ENCODE data around the gene FOSL2.

Gene FOSL2

GRCh38 chr2:28445448-28446258, 53.0 kb downstream of the FOSL2 start:
- FAIRE-seq, result peak; percentile 75
- peak; percentile 83 for DNase-seq (ENCODE audit: insufficient read length, low spot score)

GRCh38 chr2:28446531-28446930, 53.9 kb downstream of the FOSL2 start:
- FAIRE-seq (no peak), DNase-seq (ENCODE audit: insufficient read length, low spot score) (no peak)

GRCh38 chr2:28447086-28447485, 54.4 kb downstream of the FOSL2 start:
- FAIRE-seq, result no peak
- no peak for DNase-seq (ENCODE audit: insufficient read length, low spot score)

GRCh38 chr2:28447943-28448792, 55.5 kb downstream of the FOSL2 start:
- DNase-seq (ENCODE audit: insufficient read length, low spot score), result no peak

GRCh38 chr2:28448793-28449100, 56.1 kb downstream of the FOSL2 start:
- FAIRE-seq, result no peak
- DNase-seq (ENCODE audit: insufficient read length, low spot score), result no peak

More at GRCh38 chr2:28447943-28448792, 55.5 kb downstream of the FOSL2 start:
- no peak for FAIRE-seq

GRCh38 chr2:28449126-28449487, 56.4 kb downstream of the FOSL2 start:
- FAIRE-seq, result no peak
- DNase-seq (ENCODE audit: insufficient read length, low spot score), result no peak

- peak; percentile 74 for FAIRE-seq
- peak; percentile 44 for DNase-seq (ENCODE audit: insufficient read length, low spot score)
Measured at GRCh38 chr2:28449488-28450395, 57.1 kb downstream of the FOSL2 start.

- no peak for DNase-seq (ENCODE audit: insufficient read length, low spot score)
- no peak for FAIRE-seq
Measured at GRCh38 chr2:28450901-28451565, 58.4 kb downstream of the FOSL2 start.

- DNase-seq (ENCODE audit: insufficient read length, low spot score) (no peak), FAIRE-seq (no peak)
Measured at GRCh38 chr2:28451793-28452533, 59.3 kb downstream of the FOSL2 start.

GRCh38 chr2:28452534-28453081, 60.0 kb downstream of the FOSL2 start:
- DNase-seq (ENCODE audit: insufficient read length, low spot score) (peak; percentile 82), FAIRE-seq (peak; percentile 81)

- no peak for FAIRE-seq
- DNase-seq (ENCODE audit: insufficient read length, low spot score), result no peak
Measured at GRCh38 chr2:28453396-28453795, 60.7 kb downstream of the FOSL2 start.

GRCh38 chr2:28454016-28454930, 61.6 kb downstream of the FOSL2 start:
- FAIRE-seq (no peak), DNase-seq (ENCODE audit: insufficient read length, low spot score) (no peak)

- FAIRE-seq (no peak), DNase-seq (ENCODE audit: insufficient read length, low spot score) (no peak)
Measured at GRCh38 chr2:28457237-28457636, 64.6 kb downstream of the FOSL2 start.

GRCh38 chr2:28461056-28461455, 68.4 kb downstream of the FOSL2 start:
- no peak for DNase-seq (ENCODE audit: insufficient read length, low spot score)
- no peak for FAIRE-seq

- no peak for DNase-seq (ENCODE audit: insufficient read length, low spot score)
- no peak for FAIRE-seq
Measured at GRCh38 chr2:28462122-28462521, 69.5 kb downstream of the FOSL2 start.

- FAIRE-seq, result no peak
- no peak for DNase-seq (ENCODE audit: insufficient read length, low spot score)
Measured at GRCh38 chr2:28463211-28463816, 70.7 kb downstream of the FOSL2 start.

GRCh38 chr2:28463893-28464292, 71.2 kb downstream of the FOSL2 start:
- FAIRE-seq (no peak), DNase-seq (ENCODE audit: insufficient read length, low spot score) (no peak)
